GM13976 (cell line): ENCODE data around the gene GUCY1B1.

ENCODE experiments used
- DNase-seq: peaks from one replicate; pipeline ENCODE4 v3.0.0; 2012; ENCODE audit warnings: low spot score
- in situ Hi-C: fragments of 300-500 bp; cut with MboI; formaldehyde crosslinking; loops from one replicate; pipeline ENCODE4 v1.12.0; 2022; ENCODE audit warnings: low sequenced_read_pairs, mixed read lengths, inconsistent platforms; ENCODE audit not compliant: unreplicated experiment
- TF ChIP-seq, protein P1 (sequence below): IDR thresholded peaks from 2 replicates; pipeline ENCODE4 v1.5.1; 2012; ENCODE audit warnings: borderline replicate concordance, mild to moderate bottlenecking; ENCODE audit not compliant: insufficient read depth; ENCODE audit errors: extremely low read depth, missing control alignments, control extremely low read depth

The GUCY1B1 gene

GRCh38 chr4:155722816-155723499 lies 35.9 kb upstream of the GUCY1B1 start:
- TF ChIP-seq, protein P1, sequence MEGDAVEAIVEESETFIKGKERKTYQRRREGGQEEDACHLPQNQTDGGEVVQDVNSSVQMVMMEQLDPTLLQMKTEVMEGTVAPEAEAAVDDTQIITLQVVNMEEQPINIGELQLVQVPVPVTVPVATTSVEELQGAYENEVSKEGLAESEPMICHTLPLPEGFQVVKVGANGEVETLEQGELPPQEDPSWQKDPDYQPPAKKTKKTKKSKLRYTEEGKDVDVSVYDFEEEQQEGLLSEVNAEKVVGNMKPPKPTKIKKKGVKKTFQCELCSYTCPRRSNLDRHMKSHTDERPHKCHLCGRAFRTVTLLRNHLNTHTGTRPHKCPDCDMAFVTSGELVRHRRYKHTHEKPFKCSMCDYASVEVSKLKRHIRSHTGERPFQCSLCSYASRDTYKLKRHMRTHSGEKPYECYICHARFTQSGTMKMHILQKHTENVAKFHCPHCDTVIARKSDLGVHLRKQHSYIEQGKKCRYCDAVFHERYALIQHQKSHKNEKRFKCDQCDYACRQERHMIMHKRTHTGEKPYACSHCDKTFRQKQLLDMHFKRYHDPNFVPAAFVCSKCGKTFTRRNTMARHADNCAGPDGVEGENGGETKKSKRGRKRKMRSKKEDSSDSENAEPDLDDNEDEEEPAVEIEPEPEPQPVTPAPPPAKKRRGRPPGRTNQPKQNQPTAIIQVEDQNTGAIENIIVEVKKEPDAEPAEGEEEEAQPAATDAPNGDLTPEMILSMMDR: no peak
- in situ Hi-C loops: no loop called here
- DNase-seq: no peak

GRCh38 chr4:155724731-155725130 lies 34.1 kb upstream of the GUCY1B1 start:
- TF ChIP-seq, protein P1: no peak
- DNase-seq: no peak
- in situ Hi-C loops: no loop called here

DNA sequence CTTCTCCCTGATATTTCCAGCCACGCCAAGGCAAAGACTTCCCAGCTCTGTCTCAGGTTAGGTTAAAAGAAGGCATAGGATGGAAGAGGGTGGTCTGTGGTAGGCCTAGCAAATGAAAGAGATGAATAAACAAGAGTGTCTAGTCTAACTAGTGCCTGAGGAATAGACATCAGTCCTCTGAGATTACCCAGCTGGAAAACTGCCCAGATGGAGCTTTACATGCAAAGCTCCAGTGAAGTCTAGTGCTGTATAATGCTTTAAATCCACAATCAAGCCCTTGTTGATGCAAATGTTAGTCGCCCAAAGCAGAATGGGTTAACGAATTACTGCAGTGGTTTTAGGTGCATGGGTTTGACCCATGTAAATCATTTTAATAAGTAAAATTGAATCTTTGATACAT lies 24.8 kb upstream of the GUCY1B1 start:
- TF ChIP-seq, protein P1: no peak
- in situ Hi-C loops: no loop called here
- DNase-seq: no peak

DNA sequence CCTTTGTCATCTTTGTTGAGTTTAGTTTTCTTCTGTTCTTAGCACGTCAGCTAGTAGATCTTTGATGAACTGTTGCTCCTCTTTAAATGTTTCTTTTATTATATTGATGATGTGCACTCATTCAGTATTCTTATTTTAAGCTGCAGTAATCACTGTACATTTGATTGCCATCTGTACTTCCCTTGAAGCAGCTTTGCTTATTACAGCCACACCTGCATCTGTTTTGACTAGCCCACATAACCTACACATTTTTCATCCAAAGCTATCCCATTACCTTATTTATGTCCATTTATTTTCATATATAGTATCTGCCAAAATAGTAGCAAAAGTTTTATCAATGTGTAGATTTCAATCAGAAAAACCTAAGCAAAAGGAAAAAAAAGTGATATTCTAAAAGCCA lies 23.9 kb upstream of the GUCY1B1 start:
- TF ChIP-seq, protein P1: no peak
- DNase-seq: no peak
- in situ Hi-C loops: no loop called here

- TF ChIP-seq, protein P1: no peak
- in situ Hi-C loops: no loop called here
- DNase-seq: no peak
Observed at GRCh38 chr4:155735496-155735895, 23.3 kb upstream of the GUCY1B1 start.

GRCh38 chr4:155738548-155738947 lies 20.3 kb upstream of the GUCY1B1 start:
- DNase-seq: no peak
- in situ Hi-C loops: no loop called here
- TF ChIP-seq, protein P1: no peak
